Suprapubic skin (tissue), 4 donors: Measurements from ENCODE around the gene NSF. TPM values are rescaled to one million over a fixed set of nuclear protein-coding genes. Genes with fewer than 3 reads are reported as not detected.
"Not testable (repeated sequence)": the region's sequence is repeated elsewhere in the genome, so short reads cannot be mapped to it uniquely, and the experiment has no call there.

Source experiments
- DNase-seq, 2 donors: peaks; one replicate each; pipeline ENCODE4 v3.0.0-alpha.2; 2019; ENCODE audit warnings: low spot score in 2 of 2
- H3K27ac ChIP-seq: fragments of 200-600 bp; sonication (generic); one replicate; pipeline ENCODE4 v1.5.1; 2019
- H3K27me3 ChIP-seq: fragments of 200-600 bp; sonication (generic); one replicate; pipeline ENCODE4 v1.5.1; 2019
- H3K36me3 ChIP-seq: fragments of 200-600 bp; sonication (generic); one replicate; pipeline ENCODE4 v1.5.1; 2019
- H3K4me1 ChIP-seq: fragments of 200-600 bp; sonication (generic); one replicate; pipeline ENCODE4 v1.5.1; 2019
- H3K4me3 ChIP-seq: fragments of 200-600 bp; sonication (generic); one replicate; pipeline ENCODE4 v1.5.1; 2019; ENCODE audit warnings: mild to moderate bottlenecking
- H3K9me3 ChIP-seq: fragments of 200-600 bp; sonication (generic); one replicate; pipeline ENCODE4 v1.5.1; 2019
- EP300 ChIP-seq: sonication (generic); formaldehyde crosslinking; IDR thresholded peaks from one replicate; pipeline ENCODE4 v1.6.1; 2017; ENCODE audit warnings: antibody characterized with exemption
- POLR2A ChIP-seq, 2 donors: fragments of 450-650 bp; IDR thresholded peaks; one replicate each; pipeline ENCODE4 v1.6.1; 2017; ENCODE audit warnings: antibody characterized with exemption in 2 of 2, mild to moderate bottlenecking in 2 of 2, moderate library complexity in 2 of 2
- POLR2AphosphoS5 ChIP-seq, 3 donors: sonication (generic); formaldehyde crosslinking; IDR thresholded peaks; one replicate each; pipeline ENCODE4 v1.6.1; 2017; ENCODE audit warnings: antibody characterized with exemption in 3 of 3
- WGBS: methylation state at CpG from one replicate; pipeline ENCODE4 v1.1.5; 2018; 5-methylcytosine and 5-hydroxymethylcytosine counted together
- total RNA-seq, 4 donors: library from RNA; depleted of rRNA; stranded (reverse); fragments of >200 nt; gene quantifications; one replicate each; pipeline ENCODE4 v1.1.0, GENCODE V29; 2016
- TF ChIP-seq, protein P1 (sequence below), 2 donors: fragments of 200-600 bp in 1 of 2; fragments of 450-650 bp in 1 of 2; sonication (generic) in 1 of 2; IDR thresholded peaks; one replicate each; pipeline ENCODE4 v1.5.1; 2016 to 2019; ENCODE audit warnings: antibody characterized with exemption in 2 of 2, mild to moderate bottlenecking in 1 of 2, moderate library complexity in 1 of 2

The NSF gene
- total RNA-seq, 4 donors from 2014 or later = 20.3 to 41.9 (median 29.0) TPM

- Histone ChIP-seq H3K9me3 (no peaks in the 10 kb centered on the region), H3K4me1 (peaks cover 41% of the 10 kb centered on the region), H3K4me3 (no peak overlapping the region), H3K27ac (no peak overlapping the region), H3K36me3 (no peaks in the 10 kb centered on the region), H3K27me3 (no peaks in the 10 kb centered on the region)
- 63% methylated on average over 2 of the region's 15 CpGs for WGBS
- DNase-seq = peak; percentile 55 to 71
- no peak for TF ChIP-seq POLR2A (IDR thresholded peaks at IDR 0.05)
- TF ChIP-seq, protein P1, sequence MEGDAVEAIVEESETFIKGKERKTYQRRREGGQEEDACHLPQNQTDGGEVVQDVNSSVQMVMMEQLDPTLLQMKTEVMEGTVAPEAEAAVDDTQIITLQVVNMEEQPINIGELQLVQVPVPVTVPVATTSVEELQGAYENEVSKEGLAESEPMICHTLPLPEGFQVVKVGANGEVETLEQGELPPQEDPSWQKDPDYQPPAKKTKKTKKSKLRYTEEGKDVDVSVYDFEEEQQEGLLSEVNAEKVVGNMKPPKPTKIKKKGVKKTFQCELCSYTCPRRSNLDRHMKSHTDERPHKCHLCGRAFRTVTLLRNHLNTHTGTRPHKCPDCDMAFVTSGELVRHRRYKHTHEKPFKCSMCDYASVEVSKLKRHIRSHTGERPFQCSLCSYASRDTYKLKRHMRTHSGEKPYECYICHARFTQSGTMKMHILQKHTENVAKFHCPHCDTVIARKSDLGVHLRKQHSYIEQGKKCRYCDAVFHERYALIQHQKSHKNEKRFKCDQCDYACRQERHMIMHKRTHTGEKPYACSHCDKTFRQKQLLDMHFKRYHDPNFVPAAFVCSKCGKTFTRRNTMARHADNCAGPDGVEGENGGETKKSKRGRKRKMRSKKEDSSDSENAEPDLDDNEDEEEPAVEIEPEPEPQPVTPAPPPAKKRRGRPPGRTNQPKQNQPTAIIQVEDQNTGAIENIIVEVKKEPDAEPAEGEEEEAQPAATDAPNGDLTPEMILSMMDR (IDR thresholded peaks at IDR 0.05) = no peak
- no peak for TF ChIP-seq POLR2AphosphoS5 (IDR thresholded peaks at IDR 0.05)
- no peak for TF ChIP-seq EP300
These were observed 178.0 kb downstream of the NSF start for GRCh38 chr17:46768540-46768870.

GRCh38 chr17:46768896-46769295 lies 178.4 kb downstream of the NSF start:
- H3K27ac ChIP-seq, H3K4me3 ChIP-seq, H3K36me3 ChIP-seq, H3K27me3 ChIP-seq, H3K9me3 ChIP-seq: not testable (repeated sequence)
- peaks cover 39% of the 10 kb centered on the region for H3K4me1 ChIP-seq
- peak in 1 of 2 donors; percentile 55 for DNase-seq
- 99% methylated on average over 14 of the region's 14 CpGs for WGBS

DNA sequence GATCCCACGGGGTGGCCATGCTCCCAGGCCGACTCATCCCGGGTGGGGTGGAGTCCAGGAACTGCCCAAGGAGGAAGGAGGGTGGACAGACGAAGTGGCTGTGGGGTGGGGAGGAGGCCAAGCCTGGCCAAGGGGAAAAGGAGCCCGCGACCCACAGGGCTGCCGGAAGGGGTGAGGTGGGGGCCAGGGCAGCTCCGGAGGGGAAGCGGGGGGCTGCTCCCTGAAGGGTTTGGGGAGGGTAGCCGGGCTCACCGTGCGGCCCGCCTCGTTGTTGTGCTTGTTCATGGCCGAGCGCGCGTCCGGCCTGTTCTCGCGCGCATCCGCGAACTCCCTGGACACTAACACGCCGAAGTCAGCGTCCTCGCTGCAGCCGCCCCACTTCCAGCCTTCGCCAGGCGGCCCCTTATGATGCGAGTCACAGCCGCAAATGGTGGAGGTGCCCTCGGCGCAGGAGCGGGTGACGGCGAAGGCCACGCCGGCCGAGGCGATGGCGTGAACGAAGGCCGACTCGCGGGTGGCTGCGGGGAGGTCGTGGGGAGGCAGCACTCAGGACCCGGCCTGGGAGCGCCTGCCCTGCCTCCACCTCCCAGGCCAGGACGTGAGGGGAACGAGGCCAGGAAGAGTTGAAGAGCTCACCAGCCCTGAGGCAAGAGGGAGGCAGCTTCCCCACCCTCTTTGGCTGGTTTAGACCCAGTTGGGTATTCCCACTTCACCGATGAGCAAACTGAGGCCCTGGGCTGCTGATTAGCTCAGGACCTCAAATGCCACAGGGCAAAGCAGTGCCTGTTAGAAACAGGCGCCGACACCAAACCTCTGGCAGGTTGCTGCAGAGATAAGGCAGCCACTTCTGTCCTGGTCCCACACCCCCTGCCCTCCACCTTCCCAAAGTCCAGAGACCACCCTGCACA lies 179.3 kb downstream of the NSF start:
- peaks cover 35% of the 10 kb centered on the region for H3K4me1 ChIP-seq
- H3K4me3 ChIP-seq = peak overlapping the region; percentile 33
- no peak overlapping the region for H3K27ac ChIP-seq
- no peaks in the 10 kb centered on the region for H3K27me3 ChIP-seq
- 45% methylated on average over 42 of the region's 56 CpGs for WGBS
- no peaks in the 10 kb centered on the region for H3K36me3 ChIP-seq
- TF ChIP-seq, protein P1 (IDR thresholded peaks at IDR 0.05) = no peak
- TF ChIP-seq EP300 = no peak
- no peak for TF ChIP-seq POLR2A (IDR thresholded peaks at IDR 0.05)
- TF ChIP-seq POLR2AphosphoS5 (IDR thresholded peaks at IDR 0.05) = no peak
- peak; percentile 61 to 76 for DNase-seq
- H3K9me3 ChIP-seq = no peaks in the 10 kb centered on the region

GRCh38 chr17:46770439-46770817 lies 180.0 kb downstream of the NSF start:
- H3K4me1 ChIP-seq = peaks cover 30% of the 10 kb centered on the region
- no peaks in the 10 kb centered on the region for H3K36me3 ChIP-seq
- H3K9me3 ChIP-seq = no peaks in the 10 kb centered on the region
- TF ChIP-seq POLR2A (IDR thresholded peaks at IDR 0.05) (no peak), EP300 (no peak), POLR2AphosphoS5 (IDR thresholded peaks at IDR 0.05) (no peak)
- TF ChIP-seq, protein P1 (IDR thresholded peaks at IDR 0.05) = no peak
- H3K4me3 ChIP-seq = no peak overlapping the region
- peak; percentile 59 to 61 for DNase-seq
- WGBS = 69% methylated on average over 14 of the region's 14 CpGs
- H3K27me3 ChIP-seq = no peaks in the 10 kb centered on the region
- H3K27ac ChIP-seq = no peak overlapping the region

DNA sequence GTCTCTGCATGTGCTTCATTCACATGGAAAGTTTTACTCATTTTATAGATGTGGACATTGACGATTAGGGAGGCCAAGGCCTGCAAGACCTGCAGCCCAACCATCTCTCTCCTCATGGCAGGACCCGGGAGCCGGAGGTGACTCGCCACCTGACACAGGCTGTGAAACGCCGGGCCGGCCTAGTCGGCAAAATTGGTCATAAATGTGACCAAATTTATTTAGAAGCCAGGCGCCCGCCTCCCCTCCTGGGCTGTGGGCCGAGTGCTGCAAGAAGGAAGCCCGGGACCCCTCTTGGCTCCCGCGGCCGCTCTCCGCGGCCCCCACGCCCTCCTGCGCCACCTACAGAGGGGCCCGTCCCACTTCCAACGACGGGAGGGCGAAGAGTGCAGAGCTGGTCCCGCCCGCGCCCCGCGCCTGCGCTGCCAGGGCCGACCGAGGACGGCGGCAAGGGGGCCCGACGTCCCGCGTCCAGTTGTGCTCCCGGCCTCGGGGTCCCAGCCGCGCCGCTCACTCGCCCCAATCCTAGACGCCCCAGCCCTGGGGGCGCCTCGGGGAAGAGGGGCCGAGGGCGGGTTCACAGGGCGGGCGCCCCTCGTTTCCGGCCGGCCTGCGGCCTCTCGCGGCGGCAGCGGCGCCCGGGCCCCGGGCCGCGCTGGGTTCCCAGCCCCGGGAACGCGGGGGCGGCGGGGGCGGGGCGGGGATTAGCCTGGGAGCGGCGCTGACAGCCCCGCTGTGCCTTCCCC lies 180.5 kb downstream of the NSF start:
- H3K4me1 ChIP-seq = peaks cover 28% of the 10 kb centered on the region
- 8% methylated on average over 2 of the region's 73 CpGs for WGBS
- TF ChIP-seq EP300 (no peak), POLR2AphosphoS5 (IDR thresholded peaks at IDR 0.05) (no peak), POLR2A (IDR thresholded peaks at IDR 0.05) (no peak)
- TF ChIP-seq, protein P1 (IDR thresholded peaks at IDR 0.05) = no peak
- no peaks in the 10 kb centered on the region for H3K36me3 ChIP-seq
- H3K4me3 ChIP-seq = peak overlapping the region; percentile 64
- H3K27ac ChIP-seq = peak overlapping the region; percentile 58
- H3K27me3 ChIP-seq = no peaks in the 10 kb centered on the region
- no peaks in the 10 kb centered on the region for H3K9me3 ChIP-seq
- DNase-seq = peak; percentile 74 to 81
